ENCODE results near the gene VPS35.

DNA sequence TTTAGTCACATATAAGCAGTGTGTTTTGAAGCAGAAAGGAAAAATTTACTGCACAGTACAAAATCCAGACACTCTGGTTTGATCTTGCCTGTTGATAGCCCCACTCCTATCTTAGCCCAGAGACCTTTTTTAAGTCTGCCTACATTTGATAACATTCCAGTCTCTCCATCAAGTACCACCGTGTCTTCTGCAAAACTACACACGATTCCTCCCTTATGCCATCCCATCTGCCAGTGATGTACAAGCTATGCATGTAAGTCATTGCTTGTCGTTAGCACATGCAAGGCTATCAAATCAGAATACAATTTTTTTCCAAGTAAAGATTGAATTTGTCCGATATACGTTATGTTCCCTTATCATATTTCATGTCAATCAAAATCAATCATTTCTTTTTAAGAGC lies 82.7 kb downstream of the VPS35 start:
- TF ChIP-seq REST (IDR thresholded peaks at IDR 0.05; ENCODE audit: low read depth, low read length) (no peak), EGR1 (IDR thresholded peaks at IDR 0.05; ENCODE audit: borderline replicate concordance in 1 of 2, low read depth in 2 of 2, low read length in 2 of 2) (no peak), RAD21 (IDR thresholded peaks at IDR 0.05; ENCODE audit: insufficient read depth, low read depth, low read length) (no peak), CEBPB (IDR thresholded peaks at IDR 0.05; ENCODE audit: borderline replicate concordance in 1 of 2, low read depth in 2 of 2, low read length in 2 of 2) (no peak), SP1 (IDR thresholded peaks at IDR 0.05; ENCODE audit: low read depth, low read length) (no peak), MYC (IDR thresholded peaks at IDR 0.05; ENCODE audit: insufficient read depth, insufficient read length, insufficient replicate concordance, low read length, severe bottlenecking) (no peak), FOS (IDR thresholded peaks at IDR 0.05; ENCODE audit: borderline replicate concordance, extremely low read depth, insufficient read length) (no peak)
- TF ChIP-seq, protein P1, sequence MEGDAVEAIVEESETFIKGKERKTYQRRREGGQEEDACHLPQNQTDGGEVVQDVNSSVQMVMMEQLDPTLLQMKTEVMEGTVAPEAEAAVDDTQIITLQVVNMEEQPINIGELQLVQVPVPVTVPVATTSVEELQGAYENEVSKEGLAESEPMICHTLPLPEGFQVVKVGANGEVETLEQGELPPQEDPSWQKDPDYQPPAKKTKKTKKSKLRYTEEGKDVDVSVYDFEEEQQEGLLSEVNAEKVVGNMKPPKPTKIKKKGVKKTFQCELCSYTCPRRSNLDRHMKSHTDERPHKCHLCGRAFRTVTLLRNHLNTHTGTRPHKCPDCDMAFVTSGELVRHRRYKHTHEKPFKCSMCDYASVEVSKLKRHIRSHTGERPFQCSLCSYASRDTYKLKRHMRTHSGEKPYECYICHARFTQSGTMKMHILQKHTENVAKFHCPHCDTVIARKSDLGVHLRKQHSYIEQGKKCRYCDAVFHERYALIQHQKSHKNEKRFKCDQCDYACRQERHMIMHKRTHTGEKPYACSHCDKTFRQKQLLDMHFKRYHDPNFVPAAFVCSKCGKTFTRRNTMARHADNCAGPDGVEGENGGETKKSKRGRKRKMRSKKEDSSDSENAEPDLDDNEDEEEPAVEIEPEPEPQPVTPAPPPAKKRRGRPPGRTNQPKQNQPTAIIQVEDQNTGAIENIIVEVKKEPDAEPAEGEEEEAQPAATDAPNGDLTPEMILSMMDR (IDR thresholded peaks at IDR 0.05 in 2 of 3, conservative IDR thresholded peaks at IDR 0.05 in 1 of 3; ENCODE audit: control insufficient read depth in 2 of 3, extremely low read depth in 1 of 3, insufficient read depth in 1 of 3, low read depth in 3 of 3, low read length in 3 of 3): no peak
- TF ChIP-seq, protein P2, sequence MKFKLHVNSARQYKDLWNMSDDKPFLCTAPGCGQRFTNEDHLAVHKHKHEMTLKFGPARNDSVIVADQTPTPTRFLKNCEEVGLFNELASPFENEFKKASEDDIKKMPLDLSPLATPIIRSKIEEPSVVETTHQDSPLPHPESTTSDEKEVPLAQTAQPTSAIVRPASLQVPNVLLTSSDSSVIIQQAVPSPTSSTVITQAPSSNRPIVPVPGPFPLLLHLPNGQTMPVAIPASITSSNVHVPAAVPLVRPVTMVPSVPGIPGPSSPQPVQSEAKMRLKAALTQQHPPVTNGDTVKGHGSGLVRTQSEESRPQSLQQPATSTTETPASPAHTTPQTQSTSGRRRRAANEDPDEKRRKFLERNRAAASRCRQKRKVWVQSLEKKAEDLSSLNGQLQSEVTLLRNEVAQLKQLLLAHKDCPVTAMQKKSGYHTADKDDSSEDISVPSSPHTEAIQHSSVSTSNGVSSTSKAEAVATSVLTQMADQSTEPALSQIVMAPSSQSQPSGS (IDR thresholded peaks at IDR 0.05; ENCODE audit: low read length): no peak

Measured in GM12878 (cell line).